HCT116 (cell line): ENCODE results near the gene DPM2. TPM values are rescaled to one million over a fixed set of nuclear protein-coding genes. Genes with fewer than 3 reads are reported as not detected.

Experiments
- ATAC-seq: fragments of 200-7000 bp; cut with Tn5 transposase; 2 replicates; pipeline ENCODE4 v1.9.1; 2020; ENCODE audit warnings: mild to moderate bottlenecking, moderate library complexity
- BruUV-seq: library from RNA; stranded (reverse); fragments of 400-500 nt; replicated peaks from 2 replicates; lab custom pipeline; 2021; lab: Mats Ljungman, UMichigan
- CTCF ChIA-PET: fragments of 300-600 bp; sonication (Branson Sonifier 250); formaldehyde crosslinking; loops from one replicate; lab custom pipeline; 2021; ENCODE audit warnings: antibody characterized with exemption; lab: Charles Lee
- POLR2A ChIA-PET: fragments of 300-600, 350-600 bp; sonication (Branson Sonifier 250); formaldehyde crosslinking; loops from one replicate; lab custom pipeline; 2021; ENCODE audit warnings: antibody characterized with exemption; lab: Charles Lee
- RAD21 ChIA-PET, 2 experiments: fragments of 300-600 bp; sonication (Branson Sonifier 250); formaldehyde crosslinking; loops; one replicate each; lab custom pipeline; 2023; ENCODE audit warnings: low total read pairs in 2 of 2; ENCODE audit not compliant: uncharacterized antibody in 2 of 2, unreplicated experiment in 2 of 2, low non-redundant PET in 1 of 2; lab: Charles Lee
- DNase-seq: peaks from one replicate; pipeline ENCODE4 v3.0.0-alpha.2; 2010; ENCODE audit warnings: low read depth, low spot score
- H2AFZ ChIP-seq: fragments of 200-600 bp; shearing (Covaris generic), sonication (generic); 2 replicates; pipeline ENCODE4 v1.6.1; 2017; ENCODE audit warnings: low read depth, mixed run types, mixed read lengths, antibody characterized with exemption, low read length; ENCODE audit not compliant: poor library complexity, severe bottlenecking
- H3K27ac ChIP-seq: 2 replicates; pipeline ENCODE4 v1.5.1; 2012; ENCODE audit warnings: low read depth, low read length
- H3K27me3 ChIP-seq: fragments of 200-600 bp; sonication (generic); 2 replicates; pipeline ENCODE4 v1.6.1; 2016; ENCODE audit warnings: mixed run types, low read length, mixed read lengths; ENCODE audit not compliant: insufficient read depth
- H3K36me3 ChIP-seq, 2 experiments: fragments of 200-500 bp in 1 of 2; fragments of 200-600 bp in 1 of 2; sonication (Bioruptor generic) in 1 of 2; sonication (generic) in 1 of 2; 2 replicates each; pipeline versions ENCODE4 v1.5.1 to v1.6.1; 2014 to 2016; ENCODE audit warnings: low read length in 2 of 2, inconsistent platforms in 1 of 2, mixed read lengths in 1 of 2, mixed run types in 1 of 2; ENCODE audit not compliant: insufficient read depth in 2 of 2, control insufficient read depth in 1 of 2
- H3K4me1 ChIP-seq, 2 experiments: fragments of 200-600 bp in 1 of 2; sonication (generic) in 1 of 2; 2 replicates each; pipeline versions ENCODE4 v1.5.1 to v1.6.1; 2012 to 2017; ENCODE audit warnings: low read length in 2 of 2, inconsistent platforms in 1 of 2, mild to moderate bottlenecking in 1 of 2, mixed read lengths in 1 of 2, mixed run types in 1 of 2, moderate library complexity in 1 of 2; ENCODE audit not compliant: insufficient read depth in 2 of 2, control insufficient read depth in 1 of 2
- H3K4me2 ChIP-seq: fragments of 200-600 bp; sonication (generic); 2 replicates; pipeline ENCODE4 v1.6.1; 2017; ENCODE audit warnings: mixed run types, low read length, mixed read lengths
- H3K4me3 ChIP-seq, 2 experiments: fragments of 200-600 bp in 1 of 2; sonication (generic) in 1 of 2; replicated peaks in 1 of 2; 2 replicates each; pipeline ENCODE4 v1.5.1; 2011 to 2016; ENCODE audit warnings: low read length in 2 of 2, control low read depth in 1 of 2, low read depth in 1 of 2, mild to moderate bottlenecking in 1 of 2, mixed read lengths in 1 of 2, mixed run types in 1 of 2
- H3K79me2 ChIP-seq: fragments of 200-600 bp; sonication (generic); 2 replicates; pipeline ENCODE4 v1.6.1; 2017; ENCODE audit warnings: mild to moderate bottlenecking, mixed run types, low read length, moderate library complexity, mixed read lengths; ENCODE audit not compliant: insufficient read depth
- H3K9ac ChIP-seq: fragments of 200-600 bp; sonication (generic); 2 replicates; pipeline ENCODE4 v1.6.1; 2016; ENCODE audit warnings: low read length, mixed read lengths
- H3K9me2 ChIP-seq: fragments of 200-600 bp; sonication (generic), shearing (Covaris generic); 2 replicates; pipeline ENCODE4 v1.6.1; 2017; ENCODE audit warnings: mixed run types, mild to moderate bottlenecking, moderate library complexity; ENCODE audit not compliant: insufficient read depth
- H3K9me3 ChIP-seq, 2 experiments: fragments of 200-500 bp in 1 of 2; fragments of 200-600 bp in 1 of 2; sonication (Bioruptor generic) in 1 of 2; sonication (generic) in 1 of 2; 2 replicates each; pipeline ENCODE4 v1.6.1; 2014 to 2017; ENCODE audit warnings: low read length in 2 of 2, mixed read lengths in 2 of 2, inconsistent platforms in 1 of 2, low read depth in 1 of 2, mild to moderate bottlenecking in 1 of 2, mixed run types in 1 of 2, moderate library complexity in 1 of 2; ENCODE audit not compliant: control insufficient read depth in 1 of 2, insufficient read depth in 1 of 2
- H4K20me1 ChIP-seq: fragments of 200-600 bp; sonication (generic), shearing (Covaris generic); 2 replicates; pipeline ENCODE4 v1.6.1; 2017; ENCODE audit warnings: mixed run types, mild to moderate bottlenecking, moderate library complexity; ENCODE audit not compliant: insufficient read depth
- CTCF ChIP-seq, 3 experiments: fragments of 200-600 bp in 1 of 3; sonication (generic) in 1 of 3; IDR thresholded peaks in 2 of 3; conservative IDR thresholded peaks in 1 of 3; 2 replicates each; pipeline ENCODE4 v1.5.1; 2012 to 2017; ENCODE audit warnings: low read depth in 2 of 3, low read length in 2 of 3, antibody characterized with exemption in 1 of 3, borderline replicate concordance in 1 of 3, control low read depth in 1 of 3, mild to moderate bottlenecking in 1 of 3, mixed read lengths in 1 of 3, mixed run types in 1 of 3, moderate library complexity in 1 of 3; ENCODE audit not compliant: insufficient read depth in 1 of 3
- EZH2 ChIP-seq: fragments of 200-600 bp; sonication (generic); IDR thresholded peaks from 2 replicates; pipeline ENCODE4 v1.6.1; 2017; ENCODE audit warnings: antibody characterized with exemption, mixed run types
- JUND ChIP-seq: IDR thresholded peaks from 2 replicates; pipeline ENCODE4 v1.6.1; 2012
- REST ChIP-seq: IDR thresholded peaks from 2 replicates; pipeline ENCODE4 v1.6.1; 2012; ENCODE audit warnings: low read depth
- SP1 ChIP-seq: IDR thresholded peaks from 2 replicates; pipeline ENCODE4 v1.6.1; 2012; ENCODE audit warnings: low read depth
- YY1 ChIP-seq: IDR thresholded peaks from 2 replicates; pipeline ENCODE4 v1.6.1; 2011; ENCODE audit warnings: low read length, low read depth, moderate library complexity, mild to moderate bottlenecking; ENCODE audit not compliant: insufficient replicate concordance; ENCODE audit errors: extremely low read depth
- intact Hi-C: fragments of 100-400 bp; cut with micrococcal nuclease; formaldehyde crosslinking; loops from 2 replicates; pipeline ENCODE4 v1.10.0; 2022
- total RNA-seq: library from RNA; stranded (reverse); gene quantifications from one replicate; pipeline ENCODE4 v1.2.1, GENCODE V29; 2021; ENCODE audit not compliant: unreplicated experiment

Gene DPM2
- total RNA-seq, 1 experiment from 2014 or later, result 54.6 TPM

- TF ChIP-seq REST (no peak), YY1 (no peak)
Observed at GRCh38 chr9:127943011-127943662, 5.5 kb upstream of the DPM2 start (continued).

GRCh38 chr9:127942216-127943010 lies 4.8 kb upstream of the DPM2 start:
- peak; percentile 73 for ATAC-seq
- POLR2A ChIA-PET, result interaction anchor here (1.0 kb wide), 1 partner anchor 156 kb away, joined by 3 read pairs; no protein-coding TSS in a partner anchor

More at GRCh38 chr9:127942216-127943010, 4.8 kb upstream of the DPM2 start:
- ChIA-PET CTCF (interaction anchor here (0.6 to 3.0 kb wide), 16 partner anchors 9 to 175 kb away, joined by 3 to 40 read pairs (median 6); partner anchors contain the start of genes NAIF1, PIP5KL1 and SLC25A25), RAD21 (interaction anchor here (0.6 to 2.1 kb wide), 3 partner anchors 93 to 125 kb away, joined by 4 to 11 read pairs (median 4); partner anchors contain the start of gene NAIF1 (in 1 of the 2))
- intact Hi-C loops, result loop anchor here (1.0 to 2.0 kb wide), 3 partner anchors 93 to 175 kb away; no protein-coding TSS in a partner anchor
- Histone ChIP-seq H3K9ac (no peak overlapping the region), H3K9me3 (no peaks in the 10 kb centered on the region), H3K27me3 (no peaks in the 10 kb centered on the region), H2AFZ (no peak overlapping the region), H3K27ac (peak overlapping the region; percentile 16; the same call in 1 of the 2 replicates), H3K4me1 (peaks cover 10 to 25% of the 10 kb centered on the region in 2 experiments), H3K9me2 (no peaks in the 10 kb centered on the region), H3K4me3 (no peak overlapping the region), H4K20me1 (no peaks in the 10 kb centered on the region), H3K4me2 (no peak overlapping the region), H3K79me2 (peaks cover 2% of the 10 kb centered on the region), H3K36me3 (peaks cover 0 to 9% of the 10 kb centered on the region in 2 experiments; a peak in 2 of 4 replicates)
- BruUV-seq, result no TSS peak
- TF ChIP-seq JUND (no peak), CTCF (IDR thresholded peaks at IDR 0.05 in 2 of 3, conservative IDR thresholded peaks at IDR 0.05 in 1 of 3; ENCODE audit: borderline replicate concordance in 1 of 3, insufficient read depth in 1 of 3, low read depth in 2 of 3, low read length in 2 of 3) (peak in 2 of 3 experiments; percentile 84 to 94; a peak in 4 of 6 replicates), EZH2 (no peak), YY1 (no peak), REST (no peak), SP1 (no peak)
- no peak for DNase-seq
